ENCODE measurements around the gene SMAD1. TPM values are rescaled to one million over a fixed set of nuclear protein-coding genes. Genes with fewer than 3 reads are reported as not detected.

Gene SMAD1
- total RNA-seq, 1 experiment from 2014 or later, result 23.0 TPM

DNA sequence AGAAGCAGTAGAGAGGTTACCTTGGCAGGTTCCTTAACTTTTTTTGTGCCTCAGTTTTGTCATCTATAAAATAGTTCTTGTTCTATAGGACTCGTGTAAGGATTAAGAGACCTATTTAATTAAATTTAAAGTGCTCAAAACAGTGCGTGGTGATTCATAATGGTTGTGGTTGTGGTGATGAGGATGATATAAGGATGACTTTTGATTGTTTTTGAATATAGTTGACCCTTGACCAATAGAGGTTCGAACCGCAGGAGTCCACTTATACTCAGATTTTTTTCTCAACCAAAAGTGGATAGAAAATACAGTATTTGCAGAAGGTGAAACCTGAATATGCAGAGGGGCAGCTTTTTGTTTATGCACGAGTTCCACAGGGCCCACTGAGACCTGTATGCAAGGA lies 14.6 kb downstream of the SMAD1 start:
- Histone ChIP-seq H3K9ac (ENCODE audit: low read length) (no peak overlapping the region), H3K27me3 (ENCODE audit: insufficient read depth, low read length) (no peaks in the 10 kb centered on the region), H3K9me3 (ENCODE audit: control insufficient read depth in 1 of 2, insufficient read depth in 1 of 2, low read depth in 1 of 2, low read length in 2 of 2) (no peaks in the 10 kb centered on the region), H3K9me2 (ENCODE audit: insufficient read depth) (no peaks in the 10 kb centered on the region), H3K4me2 (ENCODE audit: low read length) (no peak overlapping the region), H4K20me1 (ENCODE audit: insufficient read depth) (0 out of 2 replicates have a peak, but pooled peaks cover 5% of the 10 kb centered on the region), H2AFZ (ENCODE audit: low read depth, low read length, poor library complexity, severe bottlenecking) (no peak overlapping the region), H3K79me2 (ENCODE audit: insufficient read depth, low read length) (peaks cover 52% of the 10 kb centered on the region), H3K27ac (ENCODE audit: low read depth, low read length) (no peak overlapping the region), H3K4me1 (ENCODE audit: control insufficient read depth in 1 of 2, insufficient read depth in 2 of 2, low read length in 2 of 2) (no peaks in the 10 kb centered on the region), H3K4me3 (replicated peaks in 1 of 2; ENCODE audit: low read depth in 1 of 2, low read length in 2 of 2) (no peak overlapping the region), H3K36me3 (ENCODE audit: control insufficient read depth in 1 of 2, insufficient read depth in 2 of 2, low read length in 2 of 2) (no peaks in the 10 kb centered on the region)
- TF ChIP-seq EZH2phosphoT487 (IDR thresholded peaks at IDR 0.05; ENCODE audit: borderline replicate concordance) (no peak), ZFX (IDR thresholded peaks at IDR 0.05) (no peak)
- intact Hi-C loops (cut with micrococcal nuclease), result no loop called here
- CTCF ChIA-PET, result no interaction called here
- DNase-seq (ENCODE audit: low read depth, low spot score) (no peak), ATAC-seq (no peak)
- no TSS peak for BruUV-seq (replicated peaks)
- POLR2A ChIA-PET, result no interaction called here
- RAD21 ChIA-PET (ENCODE audit: low non-redundant PET in 1 of 2, low total read pairs in 2 of 2, uncharacterized antibody in 2 of 2, unreplicated experiment in 2 of 2), result no interaction called here

DNA sequence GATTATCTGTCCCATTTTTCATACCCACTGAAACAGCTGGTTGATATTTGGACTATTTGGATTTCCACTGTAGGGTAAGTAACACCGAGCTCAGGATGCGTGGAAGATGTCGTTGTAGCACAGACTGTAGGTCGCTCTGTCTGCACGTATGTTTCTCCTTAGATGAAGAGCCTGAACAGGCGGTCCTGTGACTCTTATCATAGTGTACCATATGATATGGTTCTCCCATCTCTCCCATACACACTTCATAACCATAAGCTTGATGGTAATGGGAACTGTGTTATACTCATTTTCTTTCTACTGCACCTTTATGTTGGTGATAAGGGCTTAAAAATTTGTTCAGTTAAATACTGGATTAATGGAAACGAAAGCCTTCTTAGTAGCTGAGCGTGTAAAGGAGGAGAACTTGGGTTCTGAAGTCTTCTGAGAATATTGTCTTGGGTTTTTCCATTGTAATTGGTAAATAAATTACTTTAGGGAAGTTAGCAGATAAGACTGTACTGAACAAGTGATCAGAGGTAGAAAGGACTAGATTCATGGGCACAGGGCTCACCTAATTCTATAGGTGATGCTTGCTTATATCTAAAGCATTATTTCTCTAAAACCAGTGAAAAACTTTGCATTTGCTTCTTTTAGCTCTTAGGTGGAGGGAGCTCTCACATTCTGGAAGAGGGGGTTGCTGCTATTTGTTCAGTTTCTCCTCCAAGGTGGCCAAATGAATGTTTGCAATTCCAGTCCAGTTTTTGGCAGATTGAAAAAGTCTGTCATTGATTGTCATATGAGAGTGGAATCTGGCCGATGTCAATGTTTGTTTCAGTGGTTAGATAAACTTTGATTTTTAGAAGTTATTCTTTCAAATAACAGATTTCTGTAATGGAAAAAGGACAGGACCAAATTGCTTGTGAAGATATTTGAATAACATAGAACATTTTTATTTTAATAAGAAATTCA lies 15.8 kb downstream of the SMAD1 start:
- intact Hi-C loops (cut with micrococcal nuclease), result no loop called here
- H4K20me1 ChIP-seq (ENCODE audit: insufficient read depth), result 0 out of 2 replicates have a peak, but pooled peaks cover 5% of the 10 kb centered on the region
- ChIA-PET RAD21 (ENCODE audit: low non-redundant PET in 1 of 2, low total read pairs in 2 of 2, uncharacterized antibody in 2 of 2, unreplicated experiment in 2 of 2) (no interaction called here), POLR2A (no interaction called here), CTCF (no interaction called here)
- ATAC-seq (no peak), DNase-seq (ENCODE audit: low read depth, low spot score) (no peak)
- no peak overlapping the region for H3K27ac ChIP-seq (ENCODE audit: low read depth, low read length)
- no peaks in the 10 kb centered on the region for H3K36me3 ChIP-seq (ENCODE audit: control insufficient read depth in 1 of 2, insufficient read depth in 2 of 2, low read length in 2 of 2)
- no peak overlapping the region for H2AFZ ChIP-seq (ENCODE audit: low read depth, low read length, poor library complexity, severe bottlenecking)
- H3K4me1 ChIP-seq (ENCODE audit: control insufficient read depth in 1 of 2, insufficient read depth in 2 of 2, low read length in 2 of 2), result no peaks in the 10 kb centered on the region
- H3K79me2 ChIP-seq (ENCODE audit: insufficient read depth, low read length), result peaks cover 47% of the 10 kb centered on the region
- H3K27me3 ChIP-seq (ENCODE audit: insufficient read depth, low read length), result no peaks in the 10 kb centered on the region
- no peak overlapping the region for H3K4me3 ChIP-seq (replicated peaks in 1 of 2; ENCODE audit: low read depth in 1 of 2, low read length in 2 of 2)
- no peaks in the 10 kb centered on the region for H3K9me3 ChIP-seq (ENCODE audit: control insufficient read depth in 1 of 2, insufficient read depth in 1 of 2, low read depth in 1 of 2, low read length in 2 of 2)
- no peak overlapping the region for H3K9ac ChIP-seq (ENCODE audit: low read length)
- BruUV-seq (replicated peaks), result no TSS peak
- no peak for TF ChIP-seq EZH2 (IDR thresholded peaks at IDR 0.05)
- TF ChIP-seq POLR2AphosphoS5 (IDR thresholded peaks at IDR 0.05; ENCODE audit: low read depth, low read length), result no peak
- TF ChIP-seq RAD21 (IDR thresholded peaks at IDR 0.05; ENCODE audit: low read depth), result no peak
- TF ChIP-seq, protein P1, sequence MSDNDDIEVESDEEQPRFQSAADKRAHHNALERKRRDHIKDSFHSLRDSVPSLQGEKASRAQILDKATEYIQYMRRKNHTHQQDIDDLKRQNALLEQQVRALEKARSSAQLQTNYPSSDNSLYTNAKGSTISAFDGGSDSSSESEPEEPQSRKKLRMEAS (IDR thresholded peaks at IDR 0.05), result no peak
- TF ChIP-seq, protein P2, sequence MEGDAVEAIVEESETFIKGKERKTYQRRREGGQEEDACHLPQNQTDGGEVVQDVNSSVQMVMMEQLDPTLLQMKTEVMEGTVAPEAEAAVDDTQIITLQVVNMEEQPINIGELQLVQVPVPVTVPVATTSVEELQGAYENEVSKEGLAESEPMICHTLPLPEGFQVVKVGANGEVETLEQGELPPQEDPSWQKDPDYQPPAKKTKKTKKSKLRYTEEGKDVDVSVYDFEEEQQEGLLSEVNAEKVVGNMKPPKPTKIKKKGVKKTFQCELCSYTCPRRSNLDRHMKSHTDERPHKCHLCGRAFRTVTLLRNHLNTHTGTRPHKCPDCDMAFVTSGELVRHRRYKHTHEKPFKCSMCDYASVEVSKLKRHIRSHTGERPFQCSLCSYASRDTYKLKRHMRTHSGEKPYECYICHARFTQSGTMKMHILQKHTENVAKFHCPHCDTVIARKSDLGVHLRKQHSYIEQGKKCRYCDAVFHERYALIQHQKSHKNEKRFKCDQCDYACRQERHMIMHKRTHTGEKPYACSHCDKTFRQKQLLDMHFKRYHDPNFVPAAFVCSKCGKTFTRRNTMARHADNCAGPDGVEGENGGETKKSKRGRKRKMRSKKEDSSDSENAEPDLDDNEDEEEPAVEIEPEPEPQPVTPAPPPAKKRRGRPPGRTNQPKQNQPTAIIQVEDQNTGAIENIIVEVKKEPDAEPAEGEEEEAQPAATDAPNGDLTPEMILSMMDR (IDR thresholded peaks at IDR 0.05 in 2 of 3, conservative IDR thresholded peaks at IDR 0.05 in 1 of 3; ENCODE audit: borderline replicate concordance in 1 of 3, insufficient read depth in 1 of 3, low read depth in 2 of 3, low read length in 2 of 3), result no peak
- TF ChIP-seq ZNF274 (IDR thresholded peaks at IDR 0.05; ENCODE audit: low read depth, low read length), result no peak
- TF ChIP-seq SRF (IDR thresholded peaks at IDR 0.05; ENCODE audit: low read depth), result no peak
- TF ChIP-seq CEBPB (IDR thresholded peaks at IDR 0.05; ENCODE audit: low read depth), result no peak
- TF ChIP-seq CBX3 (IDR thresholded peaks at IDR 0.05; ENCODE audit: low read depth), result no peak
- H3K9me2 ChIP-seq (ENCODE audit: insufficient read depth), result no peaks in the 10 kb centered on the region
- no peak overlapping the region for H3K4me2 ChIP-seq (ENCODE audit: low read length)

All from HCT116 (cell line).